GM13977 (cell line): ENCODE data around the gene CRX.
"Not testable (repeated sequence)": the region's sequence is repeated elsewhere in the genome, so short reads cannot be mapped to it uniquely, and the experiment has no call there.

Experiments
- DNase-seq: peaks from one replicate; pipeline ENCODE4 v3.0.0; 2012; ENCODE audit warnings: low spot score
- CTCF ChIP-seq: IDR thresholded peaks from 2 replicates; pipeline ENCODE4 v1.5.1; 2012; ENCODE audit warnings: mild to moderate bottlenecking, control low read depth; ENCODE audit not compliant: insufficient read depth; ENCODE audit errors: extremely low read depth, missing control alignments
- in situ Hi-C: fragments of 300-500 bp; cut with MboI; formaldehyde crosslinking; loops from one replicate; pipeline ENCODE4 v1.12.0; 2022; ENCODE audit warnings: low sequenced_read_pairs, low pct_unique_long_range_greater_than_20kb, mixed read lengths, inconsistent platforms; ENCODE audit not compliant: unreplicated experiment

Gene CRX

GRCh38 chr19:47805313-47805712 is 16.4 kb upstream of the CRX start:
- no peak for DNase-seq
- in situ Hi-C loops = no loop called here
- TF ChIP-seq CTCF = no peak

- in situ Hi-C loops = no loop called here
- TF ChIP-seq CTCF = no peak
- no peak for DNase-seq
Observed at GRCh38 chr19:47806435-47806834, 15.3 kb upstream of the CRX start.

GRCh38 chr19:47813304-47813994 is 8.3 kb upstream of the CRX start:
- in situ Hi-C loops = no loop called here
- peak; percentile 84 for DNase-seq

GRCh38 chr19:47813995-47814328 is 7.8 kb upstream of the CRX start:
- in situ Hi-C loops = no loop called here
- no peak for TF ChIP-seq CTCF
- no peak for DNase-seq

More at GRCh38 chr19:47813304-47813994, 8.3 kb upstream of the CRX start:
- peak; percentile 86 for TF ChIP-seq CTCF

GRCh38 chr19:47816270-47816669 is 5.5 kb upstream of the CRX start:
- not testable (repeated sequence) for DNase-seq

GRCh38 chr19:47818221-47818620 is 3.5 kb upstream of the CRX start:
- in situ Hi-C loops, DNase-seq: not testable (repeated sequence)

More at GRCh38 chr19:47816270-47816669, 5.5 kb upstream of the CRX start:
- in situ Hi-C loops = not testable (repeated sequence)

- no peak for DNase-seq
- in situ Hi-C loops = no loop called here
- TF ChIP-seq CTCF = no peak
Observed at GRCh38 chr19:47819858-47820257, 1.9 kb upstream of the CRX start.

- no peak for DNase-seq
- TF ChIP-seq CTCF = no peak
- in situ Hi-C loops = no loop called here
Observed at GRCh38 chr19:47820410-47820809, 1.3 kb upstream of the CRX start.
